Gastroesophageal sphincter (tissue), 4 donors: ENCODE data around the gene ASAH2. TPM values are rescaled to one million over a fixed set of nuclear protein-coding genes. Genes with fewer than 3 reads are reported as not detected.
"Not testable (repeated sequence)": the region's sequence is repeated elsewhere in the genome, so short reads cannot be mapped to it uniquely, and the experiment has no call there.

Experiments
- ATAC-seq: fragments of 150-250 bp; one replicate; pipeline ENCODE4 v1.9.1; 2016; ENCODE audit warnings: mild to moderate bottlenecking, moderate library complexity
- H3K27ac ChIP-seq, 4 donors: fragments of 200-600 bp; sonication (generic) in 3 of 4; 1 replicate in 3 of 4; 2 replicates in 1 of 4; pipeline ENCODE4 v1.5.1; 2016 to 2019
- H3K27me3 ChIP-seq: fragments of 200-600 bp; sonication (generic); one replicate; pipeline ENCODE4 v1.5.1; 2019
- H3K36me3 ChIP-seq, 2 donors: fragments of 200-600 bp; sonication (generic); one replicate each; pipeline ENCODE4 v1.5.1; 2019; ENCODE audit warnings: control low read depth in 1 of 2
- H3K4me1 ChIP-seq, 3 donors: fragments of 200-600 bp; sonication (generic); 1 replicate in 2 of 3; 2 replicates in 1 of 3; pipeline ENCODE4 v1.5.1; 2016 to 2019; ENCODE audit warnings: control low read depth in 2 of 3
- H3K4me3 ChIP-seq, 2 donors: fragments of 200-600 bp; sonication (generic); one replicate each; pipeline ENCODE4 v1.5.1; 2019; ENCODE audit warnings: mild to moderate bottlenecking in 1 of 2, moderate library complexity in 1 of 2
- H3K9me3 ChIP-seq, 3 donors: fragments of 200-600 bp; sonication (generic); one replicate each; pipeline ENCODE4 v1.5.1; 2017 to 2019; ENCODE audit warnings: control low read depth in 2 of 3
- EP300 ChIP-seq: sonication (generic); formaldehyde crosslinking; IDR thresholded peaks from one replicate; pipeline ENCODE4 v1.6.1; 2017; ENCODE audit warnings: antibody characterized with exemption, mild to moderate bottlenecking
- POLR2A ChIP-seq, 2 donors: fragments of 450-650 bp; IDR thresholded peaks; one replicate each; pipeline ENCODE4 v1.6.1; 2017; ENCODE audit warnings: antibody characterized with exemption in 2 of 2, mild to moderate bottlenecking in 2 of 2, moderate library complexity in 1 of 2
- POLR2AphosphoS5 ChIP-seq: sonication (generic); formaldehyde crosslinking; IDR thresholded peaks from one replicate; pipeline ENCODE4 v1.6.1; 2017; ENCODE audit warnings: antibody characterized with exemption
- WGBS, 2 donors: methylation state at CpG; one replicate each; pipeline ENCODE4 v1.1.5; 2018; ENCODE audit warnings: low coverage in 1 of 2; 5-methylcytosine and 5-hydroxymethylcytosine counted together
- total RNA-seq, 4 donors: library from RNA; depleted of rRNA; stranded (reverse); fragments of >200 nt; gene quantifications; one replicate each; pipeline ENCODE4 v1.1.0, GENCODE V29; 2016
- TF ChIP-seq, protein P1 (sequence below), 4 experiments: fragments of 200-600 bp in 2 of 4; fragments of 450-650 bp in 2 of 4; sonication (generic) in 1 of 4; IDR thresholded peaks; one replicate each; pipeline ENCODE4 v1.5.1; 2017 to 2019; ENCODE audit warnings: antibody characterized with exemption in 4 of 4, mild to moderate bottlenecking in 2 of 4, moderate library complexity in 2 of 4

The ASAH2 gene
- total RNA-seq, 4 donors from 2014 or later: 0.27 to 1.2 (median 0.61) TPM

DNA sequence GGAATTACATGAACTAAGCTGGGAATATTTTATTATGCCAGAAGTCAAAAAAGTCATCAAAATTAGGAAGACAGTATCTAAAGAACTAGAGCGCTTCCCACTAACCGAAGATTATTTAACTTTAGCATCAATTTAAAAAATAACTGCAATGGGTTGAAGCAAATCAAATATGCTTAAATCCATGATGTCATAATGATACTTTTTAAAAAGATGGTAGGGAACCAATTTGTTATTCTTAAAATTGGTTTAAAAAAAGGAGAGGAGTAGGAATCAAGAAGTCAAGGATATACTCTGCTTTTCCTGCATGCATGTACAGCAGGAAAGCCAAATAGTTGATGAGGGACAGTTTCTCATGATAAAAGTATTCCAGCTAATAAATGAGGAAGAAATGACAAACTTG lies 3.2 kb upstream of the ASAH2 start:
- Histone ChIP-seq H3K36me3 (no peaks in the 10 kb centered on the region), H3K4me3 (no peak overlapping the region), H3K27ac (no peak overlapping the region), H3K9me3 (no peaks in the 10 kb centered on the region), H3K27me3 (no peaks in the 10 kb centered on the region), H3K4me1 (no peaks in the 10 kb centered on the region)
- 46 to 55% methylated on average over 2 of the region's 2 CpGs for WGBS, 2 donors
- TF ChIP-seq, protein P1, sequence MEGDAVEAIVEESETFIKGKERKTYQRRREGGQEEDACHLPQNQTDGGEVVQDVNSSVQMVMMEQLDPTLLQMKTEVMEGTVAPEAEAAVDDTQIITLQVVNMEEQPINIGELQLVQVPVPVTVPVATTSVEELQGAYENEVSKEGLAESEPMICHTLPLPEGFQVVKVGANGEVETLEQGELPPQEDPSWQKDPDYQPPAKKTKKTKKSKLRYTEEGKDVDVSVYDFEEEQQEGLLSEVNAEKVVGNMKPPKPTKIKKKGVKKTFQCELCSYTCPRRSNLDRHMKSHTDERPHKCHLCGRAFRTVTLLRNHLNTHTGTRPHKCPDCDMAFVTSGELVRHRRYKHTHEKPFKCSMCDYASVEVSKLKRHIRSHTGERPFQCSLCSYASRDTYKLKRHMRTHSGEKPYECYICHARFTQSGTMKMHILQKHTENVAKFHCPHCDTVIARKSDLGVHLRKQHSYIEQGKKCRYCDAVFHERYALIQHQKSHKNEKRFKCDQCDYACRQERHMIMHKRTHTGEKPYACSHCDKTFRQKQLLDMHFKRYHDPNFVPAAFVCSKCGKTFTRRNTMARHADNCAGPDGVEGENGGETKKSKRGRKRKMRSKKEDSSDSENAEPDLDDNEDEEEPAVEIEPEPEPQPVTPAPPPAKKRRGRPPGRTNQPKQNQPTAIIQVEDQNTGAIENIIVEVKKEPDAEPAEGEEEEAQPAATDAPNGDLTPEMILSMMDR (IDR thresholded peaks at IDR 0.05): no peak
- TF ChIP-seq POLR2A (IDR thresholded peaks at IDR 0.05): no peak
- TF ChIP-seq EP300: no peak
- TF ChIP-seq POLR2AphosphoS5: no peak
- no peak for ATAC-seq

DNA sequence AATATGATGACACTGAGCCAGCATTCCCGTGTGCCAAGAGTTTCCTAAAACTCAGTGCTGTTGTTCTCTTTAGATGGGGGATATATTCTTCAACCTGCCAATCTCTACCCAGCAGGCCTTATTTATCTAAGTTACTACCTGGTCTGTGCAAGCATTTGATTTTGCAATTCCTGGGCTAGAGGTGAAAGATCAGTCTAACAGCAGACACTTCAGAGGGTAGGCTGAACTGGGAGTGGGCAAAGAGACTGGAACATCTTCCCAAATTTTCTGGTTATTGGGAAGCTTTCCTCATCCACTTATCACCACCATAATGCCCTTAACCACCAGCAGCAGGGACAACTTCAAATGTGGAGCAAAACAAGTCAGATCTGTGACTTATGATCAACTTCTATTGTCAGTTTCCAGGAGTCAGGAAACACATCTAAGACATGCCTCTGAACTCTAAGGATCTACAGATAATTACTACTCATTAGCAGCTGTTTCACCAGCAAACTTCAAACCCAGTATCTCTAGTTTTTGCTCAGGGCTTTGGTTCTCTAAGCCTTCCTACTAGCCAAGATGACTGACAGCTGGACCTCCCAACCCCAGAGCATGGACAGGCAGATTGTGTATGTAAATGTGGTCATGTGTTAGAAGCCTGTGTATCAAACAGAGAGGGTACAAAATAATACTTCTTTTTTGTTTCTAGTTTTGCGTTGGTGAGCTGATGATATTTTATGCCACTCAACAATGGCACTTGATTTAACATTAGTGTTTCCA lies 1.0 kb downstream of the ASAH2 start:
- ATAC-seq: no peak
- Histone ChIP-seq H3K4me3 (no peak overlapping the region), H3K27me3 (no peaks in the 10 kb centered on the region), H3K27ac (no peak overlapping the region), H3K36me3 (no peaks in the 10 kb centered on the region), H3K9me3 (no peaks in the 10 kb centered on the region), H3K4me1 (no peaks in the 10 kb centered on the region)
- 71 to 79% methylated on average over 2 of the region's 2 CpGs for WGBS, 2 donors
- TF ChIP-seq POLR2A (IDR thresholded peaks at IDR 0.05): no peak

DNA sequence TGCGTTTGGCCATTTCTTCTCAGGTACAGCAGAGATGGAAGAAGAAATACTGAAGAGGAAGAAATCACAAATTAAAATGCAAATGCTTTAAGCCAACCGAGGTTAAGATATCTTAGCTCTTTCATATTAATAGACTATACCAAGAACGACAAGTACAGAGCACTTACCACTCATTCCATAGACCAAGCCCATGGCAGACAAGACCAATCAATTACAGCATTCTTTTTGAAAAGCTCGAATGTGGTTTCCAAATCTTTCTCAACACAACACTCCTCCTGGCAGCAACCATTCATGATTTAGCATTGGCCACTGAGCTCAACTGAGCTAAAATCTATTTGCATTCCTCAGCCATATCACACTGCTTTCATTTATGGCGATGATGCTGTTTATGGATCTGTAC lies 2.7 kb downstream of the ASAH2 start:
- H3K4me3 ChIP-seq: no peak overlapping the region
- TF ChIP-seq, protein P1 (IDR thresholded peaks at IDR 0.05): no peak
- no peak for TF ChIP-seq POLR2AphosphoS5
- TF ChIP-seq EP300: no peak
- TF ChIP-seq POLR2A (IDR thresholded peaks at IDR 0.05): no peak
- H3K27ac ChIP-seq: no peak overlapping the region
- H3K9me3 ChIP-seq: no peaks in the 10 kb centered on the region
- no peaks in the 10 kb centered on the region for H3K4me1 ChIP-seq
- ATAC-seq: no peak
- 76 to 80% methylated on average over 5 of the region's 5 CpGs for WGBS, 2 donors
- peaks cover 6% of the 10 kb centered on the region for H3K27me3 ChIP-seq
- H3K36me3 ChIP-seq: no peaks in the 10 kb centered on the region

DNA sequence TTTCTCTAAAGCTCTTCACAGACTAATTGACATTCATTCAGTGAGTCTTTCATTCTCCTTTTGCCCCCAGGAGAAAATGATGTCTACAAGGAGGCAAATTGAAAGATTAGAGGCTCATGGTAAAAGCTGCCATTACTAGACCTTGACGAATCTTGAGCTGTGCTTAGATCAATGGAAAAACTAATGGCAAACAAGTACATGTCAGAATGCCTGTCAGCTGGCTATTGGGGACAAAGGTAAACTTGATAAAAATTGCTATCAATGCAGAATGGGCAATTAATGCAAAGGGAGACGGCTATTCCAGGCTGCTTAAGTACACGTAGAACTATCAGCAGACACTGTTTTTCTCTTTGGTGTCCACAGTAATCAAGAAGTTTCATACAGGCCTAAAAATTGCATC lies 3.3 kb downstream of the ASAH2 start:
- 18 to 38% methylated on average over 3 of the region's 3 CpGs for WGBS, 2 donors
- ATAC-seq: no peak
- Histone ChIP-seq H3K27ac (no peak overlapping the region), H3K4me1 (no peaks in the 10 kb centered on the region), H3K9me3 (no peaks in the 10 kb centered on the region), H3K4me3 (no peak overlapping the region), H3K27me3 (peaks cover 6% of the 10 kb centered on the region), H3K36me3 (no peaks in the 10 kb centered on the region)
- TF ChIP-seq, protein P1 (IDR thresholded peaks at IDR 0.05): no peak
- TF ChIP-seq EP300 (no peak), POLR2A (IDR thresholded peaks at IDR 0.05) (no peak), POLR2AphosphoS5 (no peak)

DNA sequence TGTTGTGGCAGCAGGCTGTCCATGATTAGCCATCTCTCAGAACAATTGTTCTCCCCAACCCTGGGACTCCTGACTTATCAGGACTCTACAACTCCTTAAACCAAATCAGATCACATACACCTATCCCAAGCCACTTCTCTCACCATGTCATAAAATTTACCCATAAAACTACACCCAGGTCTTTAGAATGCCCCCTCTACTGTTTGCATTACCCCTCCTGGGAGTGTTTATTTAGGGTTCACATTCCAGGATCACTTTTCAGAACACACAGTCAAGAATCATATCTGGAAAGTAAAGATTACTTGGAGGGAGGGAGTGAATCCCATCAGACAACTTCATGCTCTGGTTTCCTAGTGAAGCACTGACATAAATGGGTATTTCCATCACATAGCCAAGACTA lies 7.1 kb downstream of the ASAH2 start:
- Histone ChIP-seq H3K9me3 (no peaks in the 10 kb centered on the region), H3K4me3 (no peak overlapping the region), H3K4me1 (no peaks in the 10 kb centered on the region), H3K27ac (no peak overlapping the region), H3K36me3 (no peaks in the 10 kb centered on the region), H3K27me3 (peaks cover 10% of the 10 kb centered on the region)
- TF ChIP-seq EP300: no peak
- ATAC-seq: no peak

DNA sequence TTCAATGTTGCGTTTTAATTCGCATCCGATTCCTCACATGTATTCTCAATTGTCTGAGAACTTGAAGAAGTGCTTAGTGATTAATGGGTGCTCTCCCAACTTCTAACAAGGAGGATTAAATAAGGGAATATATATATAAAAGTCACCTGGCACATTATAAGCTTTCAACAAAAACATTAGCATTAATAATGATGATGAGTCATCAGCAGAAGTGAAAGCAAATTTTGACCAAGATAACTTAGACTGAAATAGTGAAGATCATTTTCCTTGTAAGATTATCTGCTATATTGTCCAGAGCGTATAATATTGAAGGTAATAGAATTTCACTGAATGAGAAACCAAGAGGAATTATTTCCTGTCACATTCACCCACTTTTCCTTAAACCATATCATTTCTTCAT lies 8.5 kb downstream of the ASAH2 start:
- WGBS, 2 donors: 86 to 90% methylated on average over 4 of the region's 4 CpGs
- Histone ChIP-seq H3K27me3 (peaks cover 10% of the 10 kb centered on the region), H3K9me3 (no peaks in the 10 kb centered on the region), H3K4me1 (no peaks in the 10 kb centered on the region), H3K27ac (no peak overlapping the region), H3K36me3 (no peaks in the 10 kb centered on the region), H3K4me3 (no peak overlapping the region)
- ATAC-seq: no peak
- TF ChIP-seq, protein P1 (IDR thresholded peaks at IDR 0.05): no peak
- TF ChIP-seq POLR2A (IDR thresholded peaks at IDR 0.05) (no peak), EP300 (no peak), POLR2AphosphoS5 (no peak)

DNA sequence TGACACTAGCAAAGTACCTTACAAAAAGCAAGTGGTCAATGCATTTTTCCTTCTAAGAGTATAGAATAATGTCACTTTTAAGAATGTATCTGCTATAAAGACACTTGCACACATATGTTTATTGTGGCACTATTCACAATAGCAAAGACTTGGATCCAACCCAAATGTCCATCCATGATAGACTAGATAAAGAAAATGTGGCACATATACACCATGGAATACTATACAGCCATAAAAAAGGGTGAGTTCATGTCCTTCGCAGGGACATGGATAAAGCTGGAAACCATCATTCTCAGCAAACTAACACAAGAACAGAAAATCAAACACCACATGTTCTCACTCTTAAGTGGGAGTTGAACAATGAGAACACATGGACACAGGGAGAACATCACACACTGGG lies 9.8 kb downstream of the ASAH2 start:
- 86 to 100% methylated on average over 1 of the region's 1 CpG for WGBS, 2 donors
- not testable (repeated sequence) for H3K9me3 ChIP-seq

More for the DNA sequence above, 9.8 kb downstream of the ASAH2 start:
- H3K4me1 ChIP-seq, H3K4me3 ChIP-seq, H3K27ac ChIP-seq, H3K36me3 ChIP-seq, ATAC-seq: not testable (repeated sequence)
- peaks cover 10% of the 10 kb centered on the region for H3K27me3 ChIP-seq
